HFF-Myc (cell line): ENCODE results near the gene TNFRSF1B.

Experiments used
- DNase-seq: peaks from one replicate; pipeline ENCODE4 v3.0.0-alpha.2; 2011; ENCODE audit warnings: low read depth; ENCODE audit errors: extremely low read depth
- H3K4me3 ChIP-seq: replicated peaks from 2 replicates; pipeline ENCODE4 v1.5.1; 2011; ENCODE audit warnings: low read depth, mild to moderate bottlenecking, control low read depth, low read length
- TF ChIP-seq, protein P1 (sequence below): IDR thresholded peaks from 2 replicates; pipeline ENCODE4 v1.5.1; 2012; ENCODE audit warnings: mild to moderate bottlenecking, low read depth, low read length, control low read depth; ENCODE audit errors: missing control alignments

Gene TNFRSF1B

DNA sequence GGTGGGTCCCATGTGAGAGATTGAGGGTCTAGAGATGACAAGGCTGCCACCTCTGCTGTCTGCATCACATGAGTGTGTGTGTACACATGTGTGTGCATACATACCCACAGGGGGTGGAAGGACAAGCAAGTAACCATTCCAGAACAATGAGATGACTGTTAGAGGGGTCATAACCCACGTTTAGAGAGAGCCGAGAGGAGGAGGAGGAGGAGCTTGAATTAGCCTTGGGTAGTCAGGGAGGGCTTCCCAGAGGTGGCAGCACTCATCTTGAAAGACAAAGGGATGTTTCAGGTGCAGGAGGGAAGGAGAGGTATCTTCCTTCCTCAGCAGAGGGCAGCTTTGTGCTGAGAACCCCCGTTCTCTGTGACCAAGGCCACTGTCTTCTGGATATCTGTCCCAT is 21.3 kb downstream of the TNFRSF1B start:
- no peak overlapping the region for H3K4me3 ChIP-seq
- no peak for DNase-seq
- TF ChIP-seq, protein P1, sequence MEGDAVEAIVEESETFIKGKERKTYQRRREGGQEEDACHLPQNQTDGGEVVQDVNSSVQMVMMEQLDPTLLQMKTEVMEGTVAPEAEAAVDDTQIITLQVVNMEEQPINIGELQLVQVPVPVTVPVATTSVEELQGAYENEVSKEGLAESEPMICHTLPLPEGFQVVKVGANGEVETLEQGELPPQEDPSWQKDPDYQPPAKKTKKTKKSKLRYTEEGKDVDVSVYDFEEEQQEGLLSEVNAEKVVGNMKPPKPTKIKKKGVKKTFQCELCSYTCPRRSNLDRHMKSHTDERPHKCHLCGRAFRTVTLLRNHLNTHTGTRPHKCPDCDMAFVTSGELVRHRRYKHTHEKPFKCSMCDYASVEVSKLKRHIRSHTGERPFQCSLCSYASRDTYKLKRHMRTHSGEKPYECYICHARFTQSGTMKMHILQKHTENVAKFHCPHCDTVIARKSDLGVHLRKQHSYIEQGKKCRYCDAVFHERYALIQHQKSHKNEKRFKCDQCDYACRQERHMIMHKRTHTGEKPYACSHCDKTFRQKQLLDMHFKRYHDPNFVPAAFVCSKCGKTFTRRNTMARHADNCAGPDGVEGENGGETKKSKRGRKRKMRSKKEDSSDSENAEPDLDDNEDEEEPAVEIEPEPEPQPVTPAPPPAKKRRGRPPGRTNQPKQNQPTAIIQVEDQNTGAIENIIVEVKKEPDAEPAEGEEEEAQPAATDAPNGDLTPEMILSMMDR = no peak

DNA sequence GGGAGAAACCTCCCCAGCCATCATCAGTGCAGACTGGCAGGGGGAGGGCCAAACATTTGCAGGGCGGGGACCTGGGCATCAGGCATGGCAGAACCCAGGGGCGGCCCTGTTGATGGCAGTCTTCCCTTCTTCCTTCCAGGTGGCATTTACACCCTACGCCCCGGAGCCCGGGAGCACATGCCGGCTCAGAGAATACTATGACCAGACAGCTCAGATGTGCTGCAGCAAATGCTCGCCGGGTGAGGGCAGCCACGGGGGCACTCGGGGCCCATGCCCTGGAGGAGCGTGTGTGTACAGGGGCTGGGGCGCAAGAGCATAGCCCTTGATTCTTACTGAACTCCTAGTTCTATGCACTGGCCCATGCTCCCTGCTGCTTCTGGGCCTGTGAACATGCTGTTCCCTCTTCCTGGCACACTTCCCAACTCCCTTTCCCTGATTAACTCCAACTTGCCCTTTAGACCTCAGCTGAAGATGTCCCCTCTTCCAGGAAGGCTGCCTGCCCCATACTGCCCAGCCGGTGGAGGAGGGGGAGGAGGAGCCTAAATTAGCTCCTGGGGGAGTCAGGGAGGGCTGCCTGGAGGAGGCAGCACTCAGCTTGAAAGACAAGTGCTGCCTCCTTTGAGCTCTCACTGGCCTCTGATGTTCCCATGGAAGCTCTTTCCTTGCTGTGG is 22.0 kb downstream of the TNFRSF1B start:
- H3K4me3 ChIP-seq = no peak overlapping the region
- TF ChIP-seq, protein P1 = no peak
- DNase-seq = no peak

DNA sequence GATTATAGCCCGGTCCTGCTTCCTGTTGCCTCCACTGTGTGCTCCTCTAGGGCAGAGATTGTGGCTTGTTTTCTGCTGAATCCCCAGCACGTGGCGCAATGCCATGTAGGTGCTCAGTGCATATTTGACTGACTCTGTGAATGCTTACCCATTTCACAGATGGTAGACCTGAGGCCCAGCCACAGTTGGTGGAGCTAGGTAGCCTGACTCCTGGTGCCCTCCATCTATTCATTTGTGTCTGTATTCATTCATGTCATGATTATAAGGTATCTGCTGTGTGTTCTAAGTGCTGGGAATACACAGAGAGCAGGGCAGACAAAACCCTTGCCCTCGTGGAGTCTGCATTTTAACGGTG is 22.5 kb downstream of the TNFRSF1B start:
- TF ChIP-seq, protein P1 = no peak
- no peak for DNase-seq

DNA sequence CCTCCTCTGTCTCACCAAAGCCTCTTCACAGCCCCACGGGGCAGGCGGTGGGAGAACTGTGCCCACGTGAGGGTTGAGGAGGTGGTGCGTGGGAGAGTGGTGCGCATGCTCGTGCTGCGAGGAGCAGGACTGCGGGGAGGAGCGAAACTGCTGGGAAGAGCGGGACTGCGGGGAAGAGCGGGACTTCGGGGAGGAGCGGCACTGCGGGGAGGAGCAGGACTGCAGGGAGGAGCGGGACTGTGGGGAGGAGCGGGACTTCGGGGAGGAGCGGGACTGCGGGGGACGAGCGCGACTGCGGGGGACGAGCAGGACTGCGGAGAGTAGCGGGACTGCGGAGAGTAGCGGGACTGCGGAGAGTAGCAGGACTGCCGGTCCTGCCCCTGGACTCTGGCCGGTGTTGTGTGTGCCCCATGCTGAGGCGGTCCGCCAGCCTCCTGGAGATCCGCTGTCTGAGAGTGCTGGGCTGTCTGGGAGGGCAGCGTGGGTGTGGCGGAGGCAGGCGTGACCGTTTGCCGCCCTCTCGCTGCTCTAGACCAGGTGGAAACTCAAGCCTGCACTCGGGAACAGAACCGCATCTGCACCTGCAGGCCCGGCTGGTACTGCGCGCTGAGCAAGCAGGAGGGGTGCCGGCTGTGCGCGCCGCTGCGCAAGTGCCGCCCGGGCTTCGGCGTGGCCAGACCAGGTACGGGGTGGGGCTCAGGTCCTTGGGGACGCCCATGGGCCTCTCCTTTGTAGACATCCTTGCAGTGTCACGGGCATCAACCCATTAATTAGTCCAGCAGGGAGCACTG is 24.6 kb downstream of the TNFRSF1B start:
- no peak overlapping the region for H3K4me3 ChIP-seq
- no peak for DNase-seq
- TF ChIP-seq, protein P1 = no peak

More for the DNA sequence above, 22.5 kb downstream of the TNFRSF1B start:
- H3K4me3 ChIP-seq = no peak overlapping the region

DNA sequence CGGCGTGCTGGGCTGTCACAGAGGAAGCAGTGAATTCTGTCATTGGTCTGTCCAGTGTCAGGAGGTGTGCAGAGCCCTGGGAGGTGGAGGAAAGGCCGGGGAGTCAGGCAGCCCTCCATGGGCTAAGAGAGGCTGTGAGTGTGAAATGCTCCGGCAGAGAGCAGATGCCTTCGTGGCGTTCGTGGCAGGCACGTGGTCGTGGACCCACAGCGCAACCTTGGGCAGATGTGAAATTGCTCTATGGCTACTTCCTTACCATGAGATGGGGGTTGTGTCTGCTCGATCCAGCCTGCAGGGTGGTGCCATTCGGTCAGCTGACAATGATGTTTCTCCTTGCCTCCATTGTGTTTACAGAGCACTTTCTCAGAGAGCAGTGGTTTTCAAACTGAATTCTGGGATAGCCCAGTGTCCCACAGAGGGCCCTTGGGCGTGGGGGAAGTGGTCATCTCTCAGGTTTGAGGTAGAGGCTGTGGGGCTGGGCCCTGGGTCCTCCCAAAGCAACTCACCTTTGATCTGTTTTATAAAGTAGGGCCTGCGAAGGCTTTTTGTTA is 27.9 kb downstream of the TNFRSF1B start:
- no peak for DNase-seq
- no peak overlapping the region for H3K4me3 ChIP-seq
- TF ChIP-seq, protein P1 = no peak

DNA sequence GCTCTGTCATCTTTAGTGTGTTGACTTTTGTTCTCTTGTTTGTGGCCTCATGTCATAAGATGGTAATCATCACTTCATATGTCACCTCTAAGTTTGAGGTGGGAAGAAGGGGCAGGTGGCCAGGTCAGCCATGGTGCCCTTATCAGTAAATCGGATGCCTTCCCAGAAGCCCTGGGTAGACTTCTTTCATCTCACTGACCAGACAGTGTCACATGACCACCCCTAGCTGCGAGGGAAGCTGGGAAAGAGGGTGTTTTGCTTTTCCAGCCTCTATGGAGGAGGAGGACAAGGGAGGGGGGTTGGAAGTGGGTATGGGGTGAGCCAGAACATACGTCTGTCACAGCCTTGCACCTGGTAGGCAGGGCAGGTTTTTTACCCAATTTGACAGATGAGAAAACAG is 28.6 kb downstream of the TNFRSF1B start:
- DNase-seq = no peak
- TF ChIP-seq, protein P1 = no peak
- no peak overlapping the region for H3K4me3 ChIP-seq
